H1 (cell line): Measurements from ENCODE around the gene NID2. TPM values are rescaled to one million over a fixed set of nuclear protein-coding genes. Genes with fewer than 3 reads are reported as not detected.

Source experiments
- BACH1 ChIP-seq: IDR thresholded peaks from 2 replicates; pipeline ENCODE4 v1.6.1; 2012; ENCODE audit warnings: low read length, improper control_type of control experiment
- POLR2AphosphoS5 ChIP-seq: IDR thresholded peaks from 2 replicates; pipeline ENCODE4 v1.6.1; 2011; ENCODE audit warnings: low read depth, low read length
- SIN3A ChIP-seq, 2 experiments: IDR thresholded peaks in 1 of 2; conservative IDR thresholded peaks in 1 of 2; 2 replicates each; pipeline ENCODE4 v1.6.1; 2011 to 2012; ENCODE audit warnings: low read length in 2 of 2, improper control_type of control experiment in 1 of 2, low read depth in 1 of 2, mild to moderate bottlenecking in 1 of 2
- polyA plus RNA-seq, 7 experiments: library from polyadenylated mRNA; depleted of rRNA in 3 of 7; stranded (reverse) in 5 of 7; unstranded in 2 of 7; fragments of >200 nt in 5 of 7; fragments of 200-250 nt in 2 of 7; gene quantifications; 1 replicate in 5 of 7; 2 replicates in 1 of 7; 4 replicates in 1 of 7; pipeline versions ENCODE4 v1.2.1 to v1.2.3, GENCODE V29; 2011 to 2013; ENCODE audit warnings: missing spikeins in 2 of 7, mixed read lengths in 2 of 7
- total RNA-seq: library from RNA; stranded (reverse); fragmentation: NEBNext Ultra II Directional; extraction: Animal tissue kit (Norgen Biotek cat#: 25700); gene quantifications from 2 replicates; pipeline ENCODE4 v1.2.1, GENCODE V29; 2021

The NID2 gene
- total and polyA plus RNA-seq, 2 of the 8 experiments (the other 6 are each of a cell fraction or from before 2014, with no cell fraction given): 6.1 to 12.6 TPM

DNA sequence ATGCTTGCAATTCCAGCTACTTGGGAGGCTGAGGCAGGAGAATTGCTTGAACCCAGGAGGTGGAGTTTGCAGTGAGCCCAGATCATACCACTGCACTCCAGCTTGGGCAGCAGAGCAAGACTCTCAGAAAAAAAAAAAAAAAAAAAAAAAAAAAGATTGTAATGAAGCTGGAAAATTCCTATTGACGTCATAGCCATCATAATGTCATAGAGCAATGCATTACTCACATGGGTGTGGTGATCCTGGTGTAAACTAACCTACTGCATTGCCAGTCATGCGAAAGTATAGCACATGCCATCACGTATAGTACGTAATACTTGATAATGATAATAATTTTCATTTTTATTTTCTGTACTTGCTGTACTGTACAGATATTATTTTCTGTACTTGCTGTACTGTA, 42.7 kb upstream of the NID2 start (continued):
- TF ChIP-seq BACH1 (no peak), SIN3A (conservative IDR thresholded peaks at IDR 0.05 in 1 of 2, IDR thresholded peaks at IDR 0.05 in 1 of 2; ENCODE audit: low read depth in 1 of 2, low read length in 2 of 2) (no peak), POLR2AphosphoS5 (no peak)
